H9 (cell line): ENCODE measurements around the gene DRD1. TPM values are rescaled to one million over a fixed set of nuclear protein-coding genes. Genes with fewer than 3 reads are reported as not detected.
A peak's percentile ranks its signal among the peaks of the same experiment; 100 is the strongest.

Experiments
- DNase-seq: peaks from one replicate; pipeline ENCODE4 v3.0.0-alpha.2; 2017
- H2AFZ ChIP-seq: one replicate; pipeline ENCODE4 v1.6.1; 2013; ENCODE audit warnings: mild to moderate bottlenecking, low read length, control low read depth, moderate library complexity
- H2AK5ac ChIP-seq: 2 replicates; pipeline ENCODE4 v1.6.1; 2013; ENCODE audit warnings: low read length, control low read depth, mixed read lengths; ENCODE audit not compliant: insufficient read length
- H2BK120ac ChIP-seq: one replicate; pipeline ENCODE4 v1.6.1; 2013; ENCODE audit warnings: low read depth, mild to moderate bottlenecking, low read length, control low read depth, inconsistent platforms; ENCODE audit not compliant: poor library complexity, severe bottlenecking
- H2BK12ac ChIP-seq: 2 replicates; pipeline ENCODE4 v1.6.1; 2013; ENCODE audit warnings: low read length, control low read depth, mixed read lengths, low read depth; ENCODE audit not compliant: insufficient read length
- H2BK15ac ChIP-seq: 2 replicates; pipeline ENCODE4 v1.6.1; 2013; ENCODE audit warnings: low read depth, low read length, control low read depth
- H2BK20ac ChIP-seq: one replicate; pipeline ENCODE4 v1.6.1; 2013; ENCODE audit warnings: low read depth, mild to moderate bottlenecking, low read length, control low read depth, inconsistent platforms; ENCODE audit not compliant: poor library complexity, severe bottlenecking
- H2BK5ac ChIP-seq: 2 replicates; pipeline ENCODE4 v1.6.1; 2013; ENCODE audit warnings: low read length, control low read depth, mixed read lengths; ENCODE audit not compliant: insufficient read length
- H3K14ac ChIP-seq: 2 replicates; pipeline ENCODE4 v1.6.1; 2013; ENCODE audit warnings: low read length, control low read depth; ENCODE audit not compliant: insufficient read depth
- H3K18ac ChIP-seq: 2 replicates; pipeline ENCODE4 v1.6.1; 2013; ENCODE audit warnings: low read depth, mild to moderate bottlenecking, mixed read lengths, low read length, control low read depth; ENCODE audit not compliant: insufficient read length
- H3K23ac ChIP-seq: 2 replicates; pipeline ENCODE4 v1.6.1; 2013; ENCODE audit warnings: low read length, control low read depth, mixed read lengths, low read depth; ENCODE audit not compliant: insufficient read length
- H3K23me2 ChIP-seq: 2 replicates; pipeline ENCODE4 v1.6.1; 2013; ENCODE audit warnings: low read depth, mild to moderate bottlenecking, mixed read lengths, low read length, control low read depth; ENCODE audit not compliant: insufficient read length, poor library complexity, severe bottlenecking
- H3K27ac ChIP-seq: 2 replicates; pipeline ENCODE4 v1.5.1; 2013; ENCODE audit warnings: low read length, control low read depth, mixed read lengths, low read depth; ENCODE audit not compliant: insufficient read length
- H3K27me3 ChIP-seq: 2 replicates; pipeline ENCODE4 v1.6.1; 2013; ENCODE audit warnings: low read length, control low read depth, inconsistent platforms; ENCODE audit not compliant: insufficient read depth
- H3K4ac ChIP-seq: 2 replicates; pipeline ENCODE4 v1.6.1; 2013; ENCODE audit warnings: low read depth, mild to moderate bottlenecking, control low read depth, inconsistent platforms, low read length, moderate library complexity
- H3K4me1 ChIP-seq: 2 replicates; pipeline ENCODE4 v1.6.1; 2013; ENCODE audit warnings: low read length, control low read depth, inconsistent platforms; ENCODE audit not compliant: insufficient read depth
- H3K4me2 ChIP-seq: 2 replicates; pipeline ENCODE4 v1.6.1; 2013; ENCODE audit warnings: low read length, control low read depth, mixed read lengths; ENCODE audit not compliant: insufficient read length, insufficient read depth
- H3K56ac ChIP-seq: 2 replicates; pipeline ENCODE4 v1.6.1; 2013; ENCODE audit warnings: low read depth, mild to moderate bottlenecking, mixed read lengths, low read length, control low read depth; ENCODE audit not compliant: insufficient read length
- H3K79me1 ChIP-seq: 2 replicates; pipeline ENCODE4 v1.6.1; 2013; ENCODE audit warnings: low read depth, mild to moderate bottlenecking, moderate library complexity, low read length, control low read depth, inconsistent platforms; ENCODE audit not compliant: insufficient read depth, poor library complexity, severe bottlenecking
- H3K79me2 ChIP-seq: 2 replicates; pipeline ENCODE4 v1.6.1; 2013; ENCODE audit warnings: low read length, control low read depth, inconsistent platforms; ENCODE audit not compliant: insufficient read depth
- H3K9ac ChIP-seq: 2 replicates; pipeline ENCODE4 v1.6.1; 2013; ENCODE audit warnings: low read length, control low read depth, mixed read lengths; ENCODE audit not compliant: insufficient read length; ENCODE audit errors: extremely low read depth
- H3K9me3 ChIP-seq: one replicate; pipeline ENCODE4 v1.6.1; 2013; ENCODE audit warnings: low read depth, low read length, inconsistent platforms; ENCODE audit not compliant: control insufficient read depth
- H3T11ph ChIP-seq: one replicate; pipeline ENCODE4 v1.6.1; 2013; ENCODE audit warnings: mild to moderate bottlenecking, low read length, control low read depth, inconsistent platforms
- H4K20me1 ChIP-seq: one replicate; pipeline ENCODE4 v1.6.1; 2013; ENCODE audit not compliant: control insufficient read depth, insufficient read length, insufficient read depth
- H4K5ac ChIP-seq: 2 replicates; pipeline ENCODE4 v1.6.1; 2013; ENCODE audit warnings: low read depth, mild to moderate bottlenecking, mixed read lengths, low read length, control low read depth; ENCODE audit not compliant: insufficient read length
- H4K8ac ChIP-seq: replicated peaks from 2 replicates; pipeline ENCODE4 v1.6.1; 2013; ENCODE audit warnings: low read length, control low read depth, mixed read lengths, low read depth; ENCODE audit not compliant: insufficient read length
- H4K91ac ChIP-seq: 2 replicates; pipeline ENCODE4 v1.6.1; 2013; ENCODE audit warnings: low read depth, mild to moderate bottlenecking, moderate library complexity, mixed read lengths, low read length, control low read depth; ENCODE audit not compliant: insufficient read length
- H3K27ac Mint-ChIP-seq, 3 experiments: 2 replicates in 2 of 3; 3 replicates in 1 of 3; pipeline ENCODE4 v1.8.0; 2020 to 2021; ENCODE audit warnings: mixed read lengths in 3 of 3, mild to moderate bottlenecking in 1 of 3, moderate library complexity in 1 of 3
- H3K27me3 Mint-ChIP-seq: 2 replicates; pipeline ENCODE4 v1.8.0; 2021; ENCODE audit warnings: low read depth, mild to moderate bottlenecking, moderate library complexity, mixed read lengths
- H3K36me3 Mint-ChIP-seq, 3 experiments: 2 replicates in 2 of 3; 3 replicates in 1 of 3; pipeline ENCODE4 v1.8.0; 2020 to 2021; ENCODE audit warnings: low read depth in 3 of 3, mixed read lengths in 3 of 3; ENCODE audit not compliant: insufficient read depth in 1 of 3
- H3K4me1 Mint-ChIP-seq, 2 experiments: 2 replicates each; pipeline ENCODE4 v1.8.0; 2020; ENCODE audit warnings: mixed read lengths in 2 of 2
- H3K4me3 Mint-ChIP-seq, 2 experiments: 2 replicates in 1 of 2; 3 replicates in 1 of 2; pipeline ENCODE4 v1.8.0; 2020 to 2021; ENCODE audit warnings: mild to moderate bottlenecking in 2 of 2, mixed read lengths in 2 of 2, moderate library complexity in 1 of 2
- H3K9me3 Mint-ChIP-seq, 2 experiments: 2 replicates in 1 of 2; 3 replicates in 1 of 2; pipeline ENCODE4 v1.8.0; 2020; ENCODE audit warnings: mild to moderate bottlenecking in 2 of 2, mixed read lengths in 2 of 2, moderate library complexity in 1 of 2
- CTCF ChIP-seq: fragments of 200-600 bp; sonication (generic); conservative IDR thresholded peaks from 3 replicates; pipeline ENCODE4 v1.8.0; 2021; ENCODE audit warnings: antibody characterized with exemption, mild to moderate bottlenecking
- WGBS: extraction: QIAGEN DNeasy Blood & Tissue Kit; methylation state at CpG from one replicate; pipeline ENCODE4 v1.1.7; 2013; ENCODE audit warnings: missing lambda C conversion rate, low lambda C conversion rate, mixed read lengths; ENCODE audit not compliant: insufficient read length; ENCODE audit errors: extremely low coverage; 5-methylcytosine and 5-hydroxymethylcytosine counted together
- total RNA-seq: library from RNA; stranded (reverse); gene quantifications from 2 replicates; pipeline ENCODE4 v1.2.1, GENCODE V29; 2021

Gene DRD1
- total RNA-seq, 1 experiment from 2014 or later: not detected

GRCh38 chr5:175479125-175479881 is 35.3 kb upstream of the DRD1 start:
- Histone ChIP-seq H3K27ac (no peak overlapping the region), H3K79me2 (peaks cover 24% of the 10 kb centered on the region; the same call in 1 of the 2 replicates), H3K79me1 (peaks cover 4% of the 10 kb centered on the region), H4K91ac (no peak overlapping the region), H3T11ph (no peak overlapping the region), H2BK15ac (no peak overlapping the region), H4K5ac (no peak overlapping the region), H4K8ac (no peak overlapping the region), H3K14ac (peak overlapping the region; percentile 27; the same call in 1 of the 2 replicates), H3K23ac (no peak overlapping the region), H2BK12ac (no peak overlapping the region), H2BK5ac (no peak overlapping the region), H3K4me2 (peak overlapping the region; percentile 90), H2BK20ac (no peak overlapping the region), H3K9ac (peak overlapping the region; percentile 81), H4K20me1 (no peaks in the 10 kb centered on the region), H3K4ac (no peak overlapping the region), H2AFZ (no peak overlapping the region), H3K18ac (peak overlapping the region; percentile 51), H3K23me2 (peaks cover 13% of the 10 kb centered on the region), H3K4me1 (peaks cover 4% of the 10 kb centered on the region; the same call in 1 of the 2 replicates), H3K27me3 (no peaks in the 10 kb centered on the region), H2AK5ac (no peak overlapping the region), H3K56ac (no peak overlapping the region), H2BK120ac (no peak overlapping the region), H3K9me3 (no peaks in the 10 kb centered on the region)
- TF ChIP-seq CTCF: no peak
- DNase-seq: no peak
- peaks cover 21 to 22% of the 10 kb centered on the region in 2 experiments for H3K4me1 Mint-ChIP-seq
- peak overlapping the region; percentile 75 to 95 (median 88) for H3K27ac Mint-ChIP-seq
- H3K4me3 Mint-ChIP-seq: peak overlapping the region; percentile 93
- peaks cover 39% of the 10 kb centered on the region for H3K27me3 Mint-ChIP-seq
- no CpG with 5 or more reads among the region's 13 CpGs for WGBS
- H3K36me3 Mint-ChIP-seq: peaks cover 32 to 44% (median 35%) of the 10 kb centered on the region in 3 experiments
- H3K9me3 Mint-ChIP-seq: no peaks in the 10 kb centered on the region
